Testis (tissue), 2 donors: Measurements from ENCODE around the gene HDGFL3.

Experiments
- CTCF ChIP-seq, 3 experiments: fragments of 450-650 bp in 2 of 3; fragments of 200-600 bp in 1 of 3; sonication (generic) in 1 of 3; IDR thresholded peaks; one replicate each; pipeline ENCODE4 v1.5.1; 2016 to 2019; ENCODE audit warnings: antibody characterized with exemption in 3 of 3, mild to moderate bottlenecking in 2 of 3, moderate library complexity in 1 of 3
- POLR2A ChIP-seq: fragments of 450-650 bp; IDR thresholded peaks from one replicate; pipeline ENCODE4 v1.6.1; 2017; ENCODE audit warnings: antibody characterized with exemption, mild to moderate bottlenecking, moderate library complexity

DNA sequence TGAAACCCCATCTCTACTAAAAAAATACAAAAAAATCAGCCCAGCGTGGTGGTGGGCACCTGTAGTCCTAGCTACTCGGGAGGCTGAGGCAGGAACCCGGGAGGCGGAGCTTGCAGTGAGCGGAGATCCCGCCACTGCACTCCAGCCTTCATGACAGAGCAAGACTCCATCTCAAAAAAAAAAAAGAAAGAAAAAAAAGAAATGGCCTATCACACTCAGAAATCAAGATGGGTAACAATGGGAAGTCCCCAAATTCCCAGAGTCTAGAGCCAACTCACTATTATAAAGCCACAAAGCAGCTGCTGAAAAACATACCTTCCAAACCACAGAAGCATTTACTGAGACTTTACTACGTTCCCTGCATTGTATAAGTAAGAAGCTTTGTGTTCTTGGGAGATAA is 7.5 kb downstream of the HDGFL3 start:
- TF ChIP-seq CTCF (IDR thresholded peaks at IDR 0.05) (no peak), POLR2A (no peak)
